Right atrium auricular region (tissue), 2 donors: ENCODE results near the gene RTN4RL1. TPM values are rescaled to one million over a fixed set of nuclear protein-coding genes. Genes with fewer than 3 reads are reported as not detected.

Experiments used
- DNase-seq: peaks from one replicate; pipeline ENCODE4 v3.0.0-alpha.2; 2019; ENCODE audit warnings: low spot score
- H3K27ac ChIP-seq, 2 donors: fragments of 200-600 bp; sonication (generic); 1 replicate in 1 of 2; 2 replicates in 1 of 2; pipeline ENCODE4 v1.5.1; 2016 to 2019
- H3K27me3 ChIP-seq, 2 donors: fragments of 200-600 bp; sonication (generic); one replicate each; pipeline versions ENCODE4 v1.5.1 to v1.6.0; 2017 to 2019
- H3K36me3 ChIP-seq: fragments of 200-600 bp; sonication (generic); one replicate; pipeline ENCODE4 v1.5.1; 2016
- H3K4me1 ChIP-seq, 2 donors: fragments of 200-600 bp; sonication (generic); one replicate each; pipeline versions ENCODE4 v1.5.1 to v1.6.0; 2017 to 2019
- H3K4me3 ChIP-seq, 2 donors: fragments of 200-600 bp; sonication (generic); 1 replicate in 1 of 2; 2 replicates in 1 of 2; pipeline ENCODE4 v1.5.1; 2017 to 2019; ENCODE audit warnings: mild to moderate bottlenecking in 1 of 2, moderate library complexity in 1 of 2
- H3K9me3 ChIP-seq, 2 donors: fragments of 200-600 bp; sonication (generic); one replicate each; pipeline ENCODE4 v1.5.1; 2019
- total RNA-seq, 2 donors: library from RNA; depleted of rRNA; stranded (reverse); fragments of >200 nt; gene quantifications; one replicate each; pipeline ENCODE4 v1.1.0, GENCODE V29; 2016
- TF ChIP-seq, protein P1 (sequence below), 2 donors: fragments of 200-600 bp; sonication (generic); IDR thresholded peaks; one replicate each; pipeline ENCODE4 v1.5.1; 2019; ENCODE audit warnings: antibody characterized with exemption in 2 of 2

RTN4RL1 gene
- total RNA-seq, 2 donors from 2014 or later = 1.8 to 5.0 TPM

DNA sequence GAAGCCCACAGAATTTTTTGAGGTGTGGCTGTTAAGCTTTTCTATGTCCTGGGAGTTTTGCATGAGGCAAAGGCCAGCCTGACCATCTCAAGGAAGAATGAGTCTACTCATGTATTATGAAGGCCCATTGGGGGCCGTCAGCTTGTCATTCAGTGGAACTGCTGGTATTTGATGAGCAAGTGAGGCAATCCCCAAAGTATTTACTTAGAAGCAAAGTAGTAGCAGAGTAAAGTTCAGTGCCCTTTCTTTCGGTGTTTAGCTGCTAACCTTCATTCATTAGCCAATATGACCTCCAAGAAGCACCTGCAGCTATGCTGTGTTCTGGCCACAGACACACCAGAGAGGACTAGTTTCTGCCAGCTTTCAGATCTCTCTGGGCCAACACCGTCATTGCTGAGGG lies 115.1 kb downstream of the RTN4RL1 start:
- Histone ChIP-seq H3K9me3 (no peaks in the 10 kb centered on the region), H3K27ac (no peak overlapping the region), H3K4me1 (peaks cover 0 to 19% of the 10 kb centered on the region in 2 donors), H3K27me3 (no peaks in the 10 kb centered on the region), H3K36me3 (no peaks in the 10 kb centered on the region), H3K4me3 (no peak overlapping the region)
- TF ChIP-seq, protein P1, sequence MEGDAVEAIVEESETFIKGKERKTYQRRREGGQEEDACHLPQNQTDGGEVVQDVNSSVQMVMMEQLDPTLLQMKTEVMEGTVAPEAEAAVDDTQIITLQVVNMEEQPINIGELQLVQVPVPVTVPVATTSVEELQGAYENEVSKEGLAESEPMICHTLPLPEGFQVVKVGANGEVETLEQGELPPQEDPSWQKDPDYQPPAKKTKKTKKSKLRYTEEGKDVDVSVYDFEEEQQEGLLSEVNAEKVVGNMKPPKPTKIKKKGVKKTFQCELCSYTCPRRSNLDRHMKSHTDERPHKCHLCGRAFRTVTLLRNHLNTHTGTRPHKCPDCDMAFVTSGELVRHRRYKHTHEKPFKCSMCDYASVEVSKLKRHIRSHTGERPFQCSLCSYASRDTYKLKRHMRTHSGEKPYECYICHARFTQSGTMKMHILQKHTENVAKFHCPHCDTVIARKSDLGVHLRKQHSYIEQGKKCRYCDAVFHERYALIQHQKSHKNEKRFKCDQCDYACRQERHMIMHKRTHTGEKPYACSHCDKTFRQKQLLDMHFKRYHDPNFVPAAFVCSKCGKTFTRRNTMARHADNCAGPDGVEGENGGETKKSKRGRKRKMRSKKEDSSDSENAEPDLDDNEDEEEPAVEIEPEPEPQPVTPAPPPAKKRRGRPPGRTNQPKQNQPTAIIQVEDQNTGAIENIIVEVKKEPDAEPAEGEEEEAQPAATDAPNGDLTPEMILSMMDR (IDR thresholded peaks at IDR 0.05) = no peak
- no peak for DNase-seq

DNA sequence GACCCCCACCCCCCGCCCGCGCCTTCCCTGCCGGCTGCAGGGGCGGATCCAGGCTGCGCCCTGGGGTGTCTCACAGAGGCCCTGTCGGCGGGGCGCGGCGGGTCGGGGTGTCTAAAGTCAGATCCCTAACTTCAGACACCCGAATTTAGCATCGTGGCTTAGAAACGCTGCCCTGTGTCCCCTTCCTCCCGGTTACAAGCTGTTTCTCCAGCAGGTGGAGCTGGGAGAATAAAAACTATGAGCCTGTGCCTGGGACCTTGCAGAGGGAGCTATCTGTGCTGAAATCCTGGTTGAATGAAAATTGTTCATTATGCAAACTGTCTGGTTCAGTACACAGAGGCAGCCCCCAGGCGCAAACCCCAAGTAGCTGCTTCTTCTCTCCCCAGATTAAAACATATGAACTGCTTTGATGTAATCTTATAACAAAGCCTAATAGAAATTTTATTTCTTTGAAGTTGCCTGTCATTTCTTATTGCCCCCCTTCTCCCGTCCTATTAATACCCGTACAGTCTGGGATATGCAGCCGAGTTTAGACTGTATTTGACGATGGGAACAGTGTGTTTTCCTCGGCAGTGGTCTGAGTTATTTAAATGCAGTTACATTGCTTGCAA lies 116.3 kb downstream of the RTN4RL1 start:
- TF ChIP-seq, protein P1 (IDR thresholded peaks at IDR 0.05) = peak; percentile 69 to 85
- DNase-seq = peak; percentile 68
- peak overlapping the region in 1 of 2 donors; percentile 32 for H3K4me3 ChIP-seq
- no peaks in the 10 kb centered on the region for H3K36me3 ChIP-seq
- H3K4me1 ChIP-seq = peaks cover 0 to 28% of the 10 kb centered on the region in 2 donors
- H3K27me3 ChIP-seq = no peaks in the 10 kb centered on the region
- H3K9me3 ChIP-seq = no peaks in the 10 kb centered on the region
- no peak overlapping the region for H3K27ac ChIP-seq

DNA sequence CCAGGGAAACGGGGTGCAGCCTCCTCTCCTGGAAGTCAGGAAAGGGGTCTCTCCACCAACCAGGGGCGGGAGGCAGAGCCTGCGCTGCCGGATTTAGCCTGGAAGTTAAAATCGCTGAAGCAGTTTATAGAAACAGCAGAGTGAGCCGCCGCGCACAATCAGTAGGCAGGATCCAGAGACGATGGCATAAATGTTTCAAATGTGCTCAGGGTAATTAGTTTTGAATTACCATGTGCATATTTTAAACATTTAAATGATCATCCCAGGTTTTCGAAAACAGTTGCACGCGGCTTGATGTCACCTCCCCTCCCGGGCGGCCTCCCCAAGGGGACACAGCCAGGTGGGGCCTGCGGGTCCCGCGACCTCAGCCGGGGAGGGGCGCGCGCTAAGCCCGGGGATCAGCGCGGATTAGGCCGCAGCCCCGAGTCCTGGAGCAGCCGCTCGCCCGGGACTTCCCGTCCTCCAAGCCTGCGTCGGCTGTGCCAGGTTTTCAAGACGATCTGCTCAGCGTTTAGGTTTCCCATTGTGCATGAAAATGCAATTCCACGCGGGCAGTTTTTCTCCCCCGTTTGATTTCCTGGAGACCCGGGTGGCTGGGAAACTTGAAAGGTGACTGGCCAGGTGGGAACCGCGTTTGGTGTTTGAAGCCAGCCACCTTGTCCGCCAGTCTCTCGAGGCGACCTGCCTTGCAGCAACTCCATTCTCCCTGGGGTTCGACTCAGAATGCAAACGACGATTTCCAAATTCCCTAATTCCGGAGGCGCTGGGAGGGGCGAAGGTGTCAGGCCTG lies 117.0 kb downstream of the RTN4RL1 start:
- no peaks in the 10 kb centered on the region for H3K9me3 ChIP-seq
- TF ChIP-seq, protein P1 (IDR thresholded peaks at IDR 0.05) = no peak
- peaks cover 0 to 28% of the 10 kb centered on the region in 2 donors for H3K4me1 ChIP-seq
- H3K36me3 ChIP-seq = no peaks in the 10 kb centered on the region
- no peak for DNase-seq
- H3K4me3 ChIP-seq = peak overlapping the region in 1 of 2 donors; percentile 32
- no peak overlapping the region for H3K27ac ChIP-seq
- H3K27me3 ChIP-seq = no peaks in the 10 kb centered on the region

DNA sequence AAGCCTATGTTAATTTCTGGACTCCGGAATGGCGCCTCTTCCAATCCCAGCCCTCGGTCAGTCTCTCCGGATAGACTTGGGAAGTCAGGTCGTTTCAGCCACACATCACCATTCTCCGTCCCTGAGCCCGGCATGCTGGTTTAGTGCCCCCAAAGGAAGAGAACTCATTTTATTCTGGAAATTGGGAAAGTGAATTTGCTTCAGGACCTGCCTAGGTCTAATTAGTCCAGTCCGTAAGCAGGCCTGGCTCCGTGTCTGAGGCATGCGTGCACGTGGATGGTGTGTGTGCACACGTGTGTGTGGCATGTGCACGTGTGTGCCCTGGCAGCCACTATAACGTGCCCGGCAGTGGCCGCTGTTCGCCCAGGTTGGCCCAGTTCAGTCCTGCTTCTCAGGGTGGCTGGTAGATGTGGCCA lies 117.9 kb downstream of the RTN4RL1 start:
- Histone ChIP-seq H3K4me3 (no peak overlapping the region), H3K36me3 (no peaks in the 10 kb centered on the region), H3K27me3 (no peaks in the 10 kb centered on the region), H3K27ac (no peak overlapping the region), H3K9me3 (no peaks in the 10 kb centered on the region), H3K4me1 (peaks cover 0 to 28% of the 10 kb centered on the region in 2 donors)
- TF ChIP-seq, protein P1 (IDR thresholded peaks at IDR 0.05) = no peak
- DNase-seq = no peak

GRCh38 chr17:1906662-1907101 lies 118.5 kb downstream of the RTN4RL1 start:
- Histone ChIP-seq H3K27ac (no peak overlapping the region), H3K36me3 (no peaks in the 10 kb centered on the region), H3K4me3 (no peak overlapping the region), H3K27me3 (no peaks in the 10 kb centered on the region), H3K9me3 (no peaks in the 10 kb centered on the region), H3K4me1 (peaks cover 0 to 28% of the 10 kb centered on the region in 2 donors)
- TF ChIP-seq, protein P1 (IDR thresholded peaks at IDR 0.05) = no peak
- DNase-seq = no peak
